Mesothelial cell of epicardium (in vitro differentiated cells): Measurements from ENCODE around the gene CABCOCO1. TPM values are rescaled to one million over a fixed set of nuclear protein-coding genes. Genes with fewer than 3 reads are reported as not detected.

Experiments used
- DNase-seq, 2 experiments: peaks; one replicate each; pipeline ENCODE4 v3.0.0; 2021; ENCODE audit warnings: low spot score in 2 of 2; ENCODE audit not compliant: unreplicated experiment in 2 of 2
- H3K27ac Mint-ChIP-seq: 2 replicates; pipeline ENCODE4 v1.8.0; 2021; ENCODE audit warnings: mixed read lengths
- H3K27me3 Mint-ChIP-seq: 2 replicates; pipeline ENCODE4 v1.8.0; 2021; ENCODE audit warnings: low read depth, mixed read lengths
- H3K36me3 Mint-ChIP-seq: 2 replicates; pipeline ENCODE4 v1.8.0; 2021; ENCODE audit warnings: mixed read lengths
- H3K4me1 Mint-ChIP-seq: 2 replicates; pipeline ENCODE4 v1.8.0; 2021; ENCODE audit warnings: mixed read lengths
- H3K4me3 Mint-ChIP-seq: 2 replicates; pipeline ENCODE4 v1.8.0; 2021; ENCODE audit warnings: mild to moderate bottlenecking, moderate library complexity, mixed read lengths
- H3K9me3 Mint-ChIP-seq: 2 replicates; pipeline ENCODE4 v1.8.0; 2021; ENCODE audit warnings: mixed read lengths
- CTCF ChIP-seq: fragments of 200-600 bp; sonication (generic); IDR thresholded peaks from one replicate; pipeline ENCODE4 v1.5.0; 2021; ENCODE audit warnings: antibody characterized with exemption; ENCODE audit not compliant: unreplicated experiment
- total RNA-seq: library from RNA; stranded (reverse); gene quantifications from 3 replicates; pipeline ENCODE4 v1.2.1, GENCODE V29; 2021

CABCOCO1 gene
- total RNA-seq, 1 donor from 2014 or later = 2.5 TPM

GRCh38 chr10:61764486-61764885, 101.8 kb downstream of the CABCOCO1 start:
- Mint-ChIP-seq H3K4me1 (peaks cover 31% of the 10 kb centered on the region), H3K27ac (no peak overlapping the region), H3K36me3 (peaks cover 2% of the 10 kb centered on the region), H3K9me3 (peaks cover 8% of the 10 kb centered on the region), H3K27me3 (no peaks in the 10 kb centered on the region), H3K4me3 (no peak overlapping the region)
- no peak for DNase-seq
- TF ChIP-seq CTCF = no peak

- peak overlapping the region; percentile 43 for H3K27ac Mint-ChIP-seq
- no peaks in the 10 kb centered on the region for H3K9me3 Mint-ChIP-seq
- no peak for TF ChIP-seq CTCF
- DNase-seq = no peak
- no peaks in the 10 kb centered on the region for H3K36me3 Mint-ChIP-seq
- H3K4me1 Mint-ChIP-seq = peaks cover 35% of the 10 kb centered on the region
- H3K4me3 Mint-ChIP-seq = no peak overlapping the region
- no peaks in the 10 kb centered on the region for H3K27me3 Mint-ChIP-seq
Observed at GRCh38 chr10:61765176-61766087, 102.7 kb downstream of the CABCOCO1 start.

GRCh38 chr10:61766927-61767326, 104.2 kb downstream of the CABCOCO1 start:
- TF ChIP-seq CTCF = no peak
- H3K9me3 Mint-ChIP-seq = no peaks in the 10 kb centered on the region
- peaks cover 26% of the 10 kb centered on the region for H3K4me1 Mint-ChIP-seq
- H3K27me3 Mint-ChIP-seq = no peaks in the 10 kb centered on the region
- H3K4me3 Mint-ChIP-seq = no peak overlapping the region
- no peaks in the 10 kb centered on the region for H3K36me3 Mint-ChIP-seq
- DNase-seq = no peak
- no peak overlapping the region for H3K27ac Mint-ChIP-seq

GRCh38 chr10:61774031-61774430, 111.3 kb downstream of the CABCOCO1 start:
- H3K9me3 Mint-ChIP-seq = no peaks in the 10 kb centered on the region
- peaks cover 8% of the 10 kb centered on the region for H3K4me1 Mint-ChIP-seq
- H3K4me3 Mint-ChIP-seq = no peak overlapping the region
- no peaks in the 10 kb centered on the region for H3K36me3 Mint-ChIP-seq
- TF ChIP-seq CTCF = no peak
- no peak overlapping the region for H3K27ac Mint-ChIP-seq
- H3K27me3 Mint-ChIP-seq = no peaks in the 10 kb centered on the region
- DNase-seq = no peak

- DNase-seq = no peak
- Mint-ChIP-seq H3K36me3 (no peaks in the 10 kb centered on the region), H3K27ac (no peak overlapping the region), H3K9me3 (no peaks in the 10 kb centered on the region), H3K4me3 (no peak overlapping the region), H3K27me3 (no peaks in the 10 kb centered on the region), H3K4me1 (peaks cover 7% of the 10 kb centered on the region)
- TF ChIP-seq CTCF = no peak
Observed at GRCh38 chr10:61775111-61775510, 112.4 kb downstream of the CABCOCO1 start.
